GM19463 (cell line): Measurements from ENCODE around the gene SURF4.

ENCODE experiments used
- ATAC-seq: cut with Tn5 transposase; IDR thresholded peaks from one replicate; pipeline ENCODE4 v1.9.1; 2021; ENCODE audit warnings: mild to moderate bottlenecking, moderate library complexity; ENCODE audit not compliant: unreplicated experiment

Gene SURF4

GRCh38 chr9:133375116-133375723, 640 bp downstream of the SURF4 start:
- ATAC-seq = peak; percentile 7

GRCh38 chr9:133374612-133375115, 1.2 kb downstream of the SURF4 start:
- ATAC-seq = no peak

GRCh38 chr9:133372144-133372543, 3.7 kb downstream of the SURF4 start:
- ATAC-seq = no peak

GRCh38 chr9:133371261-133371711, 4.6 kb downstream of the SURF4 start:
- no peak for ATAC-seq

- ATAC-seq = no peak
Measured at GRCh38 chr9:133370685-133371084, 5.2 kb downstream of the SURF4 start.

DNA sequence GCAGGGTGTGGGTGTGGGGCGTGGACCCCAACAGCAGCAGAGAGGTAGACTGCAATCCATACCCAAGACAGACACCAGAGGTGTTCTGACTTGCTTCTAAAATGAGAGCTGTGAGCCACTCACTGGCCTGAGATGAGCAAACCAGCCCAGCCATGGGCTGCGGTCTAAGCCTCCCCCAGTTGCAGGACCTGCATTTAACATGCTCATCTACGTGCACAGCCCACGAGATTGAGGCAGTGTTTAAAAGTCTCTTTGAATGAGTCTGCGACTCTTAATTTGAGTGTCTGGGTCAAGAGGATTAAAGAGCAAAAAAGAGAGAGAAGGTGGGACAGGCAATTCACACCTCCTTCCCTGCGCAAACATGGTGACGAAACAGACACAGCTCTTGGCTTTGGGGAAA, 5.9 kb downstream of the SURF4 start:
- no peak for ATAC-seq

DNA sequence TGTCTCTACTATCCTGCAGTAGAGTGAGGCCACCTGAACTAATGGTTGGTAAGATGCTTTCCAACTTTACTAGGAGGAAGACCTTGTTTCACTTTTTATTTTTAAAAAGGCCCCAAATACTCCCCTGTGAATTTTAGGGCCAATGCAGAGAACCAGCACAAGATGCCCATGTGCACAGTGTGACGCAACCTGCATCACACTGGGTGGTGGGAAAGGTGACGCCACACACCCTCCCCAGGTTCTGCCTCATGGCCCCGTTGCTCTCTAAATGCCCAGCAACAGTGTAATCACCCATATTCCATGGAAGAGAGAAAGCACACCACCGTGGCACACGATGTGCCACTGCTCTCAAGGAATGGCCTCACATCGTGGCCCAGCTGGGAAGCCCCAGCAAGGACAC, 6.4 kb downstream of the SURF4 start:
- no peak for ATAC-seq

GRCh38 chr9:133368249-133368881, 7.5 kb downstream of the SURF4 start:
- ATAC-seq = no peak

- no peak for ATAC-seq
Measured at GRCh38 chr9:133367778-133368177, 8.1 kb downstream of the SURF4 start.

DNA sequence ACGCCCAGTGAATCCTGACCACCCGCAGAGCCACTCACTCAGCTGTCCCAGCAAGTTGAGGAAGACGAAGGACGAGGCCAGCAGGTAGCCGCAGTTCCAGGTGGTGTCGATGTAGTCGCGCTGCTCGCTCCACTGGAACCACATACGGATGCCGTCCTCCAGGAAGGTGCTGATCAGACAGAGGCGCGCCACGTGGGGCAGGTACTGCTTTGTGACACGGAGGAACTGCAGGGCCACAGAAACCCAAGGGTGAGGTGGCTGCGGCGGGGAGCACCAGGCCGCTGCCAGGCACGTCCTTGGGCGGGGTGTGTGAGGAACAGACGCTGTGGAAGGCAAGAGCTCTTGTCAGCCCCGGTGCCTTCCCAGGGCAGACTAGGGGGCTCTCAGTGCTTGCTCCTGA, 8.6 kb downstream of the SURF4 start:
- no peak for ATAC-seq

- no peak for ATAC-seq
Measured at GRCh38 chr9:133366435-133366834, 9.4 kb downstream of the SURF4 start.

GRCh38 chr9:133362359-133363044, 13.4 kb downstream of the SURF4 start:
- ATAC-seq = no peak

DNA sequence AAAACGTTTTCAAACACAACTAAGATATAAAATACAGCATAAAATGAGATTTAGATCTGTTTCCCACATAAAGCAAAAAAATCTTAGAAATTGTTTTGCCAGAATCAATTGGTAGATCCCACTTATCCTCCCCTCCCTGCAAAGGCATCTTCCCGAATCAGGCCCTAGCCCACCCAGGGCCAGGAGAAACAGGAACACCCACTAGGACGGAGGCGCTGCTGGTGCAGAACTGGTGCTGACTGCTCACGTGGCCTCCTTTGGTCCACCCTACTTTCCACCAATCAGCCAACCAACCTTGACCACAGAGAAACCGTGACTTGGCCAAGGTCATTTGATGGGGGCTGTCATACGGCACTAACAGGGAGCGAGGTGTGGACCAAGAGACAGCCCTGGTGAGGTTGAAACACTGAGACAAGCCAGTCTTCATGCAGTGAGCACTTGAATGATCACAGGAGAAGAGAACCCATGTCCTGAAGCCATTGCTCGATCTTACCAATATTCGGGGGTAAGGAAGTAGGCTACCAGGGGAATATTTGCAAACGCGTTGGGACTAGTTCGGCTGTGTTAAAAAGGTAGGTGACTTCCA, 14.3 kb downstream of the SURF4 start:
- ATAC-seq = no peak

DNA sequence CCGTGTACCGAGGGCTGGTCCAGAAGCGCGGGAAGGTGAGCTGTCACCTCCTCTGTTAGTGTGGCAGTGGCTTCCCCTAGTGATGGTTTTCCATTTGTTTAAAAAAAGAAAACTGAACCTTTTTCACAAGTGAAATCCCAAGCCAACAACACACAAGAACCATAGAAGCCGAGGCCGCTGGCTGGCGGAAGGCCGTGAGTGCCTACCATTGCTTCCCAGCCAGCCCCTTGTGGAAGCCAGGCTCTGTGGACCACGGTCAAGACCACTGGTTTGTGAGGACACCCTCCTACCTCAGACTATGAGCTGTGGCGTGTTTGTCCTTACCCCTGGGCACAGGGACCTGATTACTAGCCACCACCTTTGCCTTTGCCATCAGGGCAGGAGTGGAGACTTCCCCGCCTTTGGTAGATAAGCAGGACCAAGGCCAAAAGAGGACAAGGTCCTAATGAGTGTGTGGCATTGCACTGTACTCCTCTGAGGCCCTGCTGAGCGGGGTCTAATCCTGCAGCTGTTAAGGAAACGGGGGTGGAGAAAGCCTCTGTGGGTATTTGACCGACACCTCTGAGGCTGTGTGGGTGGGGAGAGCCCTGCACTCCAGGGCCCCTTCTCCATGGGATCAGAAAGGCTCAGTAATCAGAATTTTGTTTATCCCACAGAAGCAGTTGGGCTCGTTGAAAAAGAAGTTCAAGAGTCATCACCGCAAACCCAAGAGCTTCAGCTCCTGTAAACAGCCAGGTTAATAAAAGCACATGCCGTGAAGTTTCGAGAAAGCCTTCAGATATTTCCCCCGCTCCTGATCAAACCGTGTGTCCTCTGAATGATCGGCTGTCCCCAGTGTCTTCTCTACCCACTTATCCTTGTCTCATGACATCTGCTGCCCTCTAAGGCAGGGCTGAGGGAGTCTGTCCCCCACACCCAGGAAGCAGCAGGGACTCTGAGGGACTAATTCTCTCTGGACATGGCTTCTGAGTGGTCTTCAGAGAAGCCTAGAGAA, 15.2 kb downstream of the SURF4 start:
- no peak for ATAC-seq

- ATAC-seq = no peak
Measured at GRCh38 chr9:133359399-133360175, 16.3 kb downstream of the SURF4 start.

- no peak for ATAC-seq
Measured at GRCh38 chr9:133357656-133358055, 18.2 kb downstream of the SURF4 start.

DNA sequence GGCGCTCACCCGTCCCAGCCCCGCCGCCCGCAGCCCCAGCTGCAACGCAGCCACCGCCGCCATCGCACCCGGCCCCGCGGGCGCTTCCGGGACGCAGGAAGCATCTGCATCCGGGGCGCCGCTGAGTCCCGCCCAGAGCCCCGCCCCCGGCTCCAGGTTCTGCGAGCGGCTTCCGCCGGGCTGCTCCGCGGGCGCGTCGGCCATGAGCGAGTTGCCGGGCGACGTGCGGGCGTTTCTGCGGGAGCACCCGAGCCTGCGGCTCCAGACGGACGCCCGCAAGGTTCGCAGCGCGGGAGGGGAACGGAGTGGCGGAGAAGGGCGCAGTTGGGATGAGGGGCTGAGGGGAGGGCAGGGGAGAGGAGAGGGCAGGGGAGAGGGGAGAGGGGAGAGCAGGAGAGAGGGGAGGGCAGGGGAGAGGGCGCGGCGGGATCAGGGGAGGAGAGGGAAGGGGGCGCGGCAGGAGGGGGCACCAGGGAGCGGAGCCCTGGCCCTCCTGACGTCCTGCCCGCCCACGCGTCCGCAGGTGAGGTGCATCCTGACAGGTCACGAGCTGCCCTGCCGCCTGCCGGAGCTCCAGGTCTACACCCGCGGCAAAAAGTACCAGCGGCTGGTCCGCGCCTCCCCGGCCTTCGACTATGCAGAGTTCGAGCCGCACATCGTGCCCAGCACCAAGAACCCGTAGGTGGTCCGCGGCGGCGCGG, 19.3 kb downstream of the SURF4 start, which contains the start of the genes SURF1 and SURF2:
Gene SURF1 (minus strand): TSS at position 97 of the 701 bp plus-strand sequence. CDS start 34 bp downstream, at position 63.
Gene SURF2 (plus strand): TSS at position 160 of the 701 bp plus-strand sequence. CDS start 43 bp downstream, at position 203.
- ATAC-seq = peak; percentile 76

- ATAC-seq = peak; percentile 34
Measured at GRCh38 chr9:133355881-133356357, 19.9 kb downstream of the SURF4 start.

DNA sequence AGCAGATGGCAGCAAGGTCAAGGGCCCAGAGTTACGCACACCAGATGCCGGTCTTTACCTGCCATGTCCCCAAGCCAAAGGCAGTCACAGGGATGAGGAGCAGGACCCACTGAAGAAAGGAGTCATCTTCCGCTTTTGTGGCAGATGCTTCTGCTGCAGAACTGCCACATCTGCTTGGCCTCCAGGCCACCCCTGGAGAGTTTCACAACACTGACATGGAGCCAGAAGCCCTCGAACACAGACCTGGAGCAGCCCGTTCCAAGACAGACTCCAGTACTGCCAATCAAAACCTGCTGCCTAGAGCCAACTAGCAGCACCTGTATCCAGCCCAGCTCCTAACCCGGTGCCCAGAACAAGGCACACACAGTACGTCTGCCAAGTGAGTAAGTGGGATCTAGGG, 21.1 kb downstream of the SURF4 start:
- ATAC-seq = no peak
